IPS-18a (cell line): ENCODE measurements around the gene ANKRD28.
"Not testable (repeated sequence)": the region's sequence is repeated elsewhere in the genome, so short reads cannot be mapped to it uniquely, and the experiment has no call there.

Experiments
- H3K27ac ChIP-seq: one replicate; pipeline ENCODE4 v1.5.1; 2013; ENCODE audit warnings: low read length
- H3K27me3 ChIP-seq: one replicate; pipeline ENCODE4 v1.6.1; 2013; ENCODE audit warnings: mild to moderate bottlenecking, low read length; ENCODE audit not compliant: control insufficient read depth, insufficient read depth
- H3K36me3 ChIP-seq: one replicate; pipeline ENCODE4 v1.6.1; 2013; ENCODE audit warnings: low read depth, low read length; ENCODE audit not compliant: control insufficient read depth
- H3K4me1 ChIP-seq: one replicate; pipeline ENCODE4 v1.6.1; 2013; ENCODE audit warnings: low read depth, low read length; ENCODE audit not compliant: control insufficient read depth
- H3K4me3 ChIP-seq: one replicate; pipeline ENCODE4 v1.5.1; 2013; ENCODE audit warnings: low read length
- H3K9ac ChIP-seq: one replicate; pipeline ENCODE4 v1.6.1; 2013; ENCODE audit warnings: mild to moderate bottlenecking, low read length, moderate library complexity
- H3K9me3 ChIP-seq: one replicate; pipeline ENCODE4 v1.6.1; 2013; ENCODE audit warnings: low read depth, low read length; ENCODE audit not compliant: control insufficient read depth

The ANKRD28 gene

DNA sequence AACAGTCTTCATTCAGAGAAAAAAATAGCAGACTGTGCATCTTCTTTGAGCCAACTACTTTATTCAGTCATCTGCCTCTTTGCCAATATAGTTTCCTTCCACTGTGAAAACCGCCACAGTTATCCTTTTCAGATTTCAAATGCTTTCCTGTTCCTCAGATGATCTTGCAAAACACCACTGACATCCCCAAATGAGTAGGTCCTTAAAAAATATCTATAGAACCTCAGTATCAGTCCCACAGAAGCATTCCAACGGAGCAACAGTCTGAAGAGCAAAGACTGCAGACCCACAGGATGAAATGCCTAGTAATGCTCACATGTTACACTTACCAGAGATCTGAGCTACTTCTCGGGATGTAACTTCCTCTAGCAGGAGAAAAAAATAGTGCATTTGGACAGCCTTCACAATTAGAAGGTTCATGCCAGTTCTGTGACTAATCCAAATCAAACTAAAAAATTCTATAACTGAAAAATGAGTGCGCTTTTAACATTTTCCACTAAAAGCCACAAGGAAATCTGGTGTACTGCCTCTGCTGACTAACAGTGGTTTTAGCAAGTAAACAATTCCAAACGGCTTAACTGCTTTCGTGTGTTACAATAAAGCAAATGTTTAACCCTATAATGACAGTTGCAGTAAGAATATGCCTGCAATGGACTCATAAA is at the start of gene ANKRD28:
ANKRD28 (minus strand) TSS at position 338 of the 662 bp plus-strand sequence. CDS start 1,458 bp downstream, outside the sequence.
- Histone ChIP-seq H3K4me1 (peaks cover 31% of the 10 kb centered on the region), H3K27me3 (no peaks in the 10 kb centered on the region), H3K4me3 (peak within 1 kb of the TSS; percentile 44), H3K9ac (peak within 1 kb of the TSS; percentile 51), H3K36me3 (peaks cover 4% of the 10 kb centered on the region), H3K27ac (peak within 1 kb of the TSS; percentile 52), H3K9me3 (no peaks in the 10 kb centered on the region)

DNA sequence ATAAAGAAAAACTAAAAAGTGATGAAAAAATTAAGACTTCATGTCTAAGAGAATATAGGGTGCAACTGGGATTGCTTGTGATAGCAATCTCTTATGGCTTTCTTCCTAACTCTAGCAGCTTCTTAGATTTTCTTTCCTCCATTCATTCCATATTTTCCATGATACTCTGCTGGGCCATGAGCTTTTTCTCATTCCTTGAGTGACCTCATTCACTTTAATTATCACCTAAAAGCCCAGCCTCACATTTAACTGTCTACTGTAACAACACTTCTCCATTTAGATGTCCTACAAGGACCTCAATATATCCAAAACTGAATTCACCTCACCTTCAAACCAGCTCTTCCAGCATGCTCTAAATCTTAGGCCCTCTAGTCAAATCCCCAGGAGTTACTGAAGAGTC is 49.5 kb upstream of the ANKRD28 start:
- Histone ChIP-seq H3K36me3 (no peaks in the 10 kb centered on the region), H3K27me3 (no peaks in the 10 kb centered on the region), H3K4me1 (no peaks in the 10 kb centered on the region), H3K9ac (no peak overlapping the region), H3K27ac (no peak overlapping the region), H3K9me3 (no peaks in the 10 kb centered on the region), H3K4me3 (no peak overlapping the region)

DNA sequence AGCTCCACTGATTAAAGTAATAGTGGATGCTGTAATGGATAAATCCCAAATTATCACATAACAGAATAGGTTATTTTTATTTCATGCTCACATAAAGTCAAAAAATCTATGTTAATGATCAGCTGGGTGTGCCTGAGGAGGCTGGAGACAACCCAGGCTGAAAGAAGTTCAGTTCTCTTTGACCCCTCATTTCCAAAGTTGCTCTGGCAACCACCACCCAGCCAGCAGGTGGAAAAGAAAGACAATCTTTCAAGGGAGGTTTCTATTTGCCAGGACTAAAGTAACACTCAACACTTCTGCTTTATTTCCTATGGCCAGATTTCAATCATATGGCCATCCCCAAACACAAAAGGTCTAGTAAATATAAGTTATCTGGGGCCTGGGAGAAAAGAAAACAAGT is 48.8 kb upstream of the ANKRD28 start:
- no peaks in the 10 kb centered on the region for H3K9me3 ChIP-seq
- H3K9ac ChIP-seq = no peak overlapping the region
- H3K4me1 ChIP-seq = no peaks in the 10 kb centered on the region
- H3K27me3 ChIP-seq = no peaks in the 10 kb centered on the region
- no peak overlapping the region for H3K27ac ChIP-seq
- H3K36me3 ChIP-seq = no peaks in the 10 kb centered on the region
- H3K4me3 ChIP-seq = no peak overlapping the region

DNA sequence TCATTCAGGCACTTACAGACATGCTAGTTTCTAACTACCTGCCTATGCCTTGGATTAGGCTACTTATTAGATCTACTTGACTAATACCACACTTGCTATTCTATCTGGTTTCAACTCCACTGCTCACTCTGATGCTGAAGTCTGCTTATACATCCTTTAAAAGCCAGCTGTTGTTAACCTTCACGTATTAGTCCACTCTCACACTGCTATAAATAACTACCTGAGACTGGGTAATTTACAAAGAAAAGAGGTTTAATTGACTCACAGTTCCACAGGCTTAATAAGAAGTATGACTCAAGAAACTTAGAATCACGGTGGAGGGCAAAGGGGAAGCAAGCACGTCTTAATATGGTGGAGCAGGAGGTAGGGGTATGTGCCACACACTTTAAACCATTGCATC is 47.7 kb upstream of the ANKRD28 start:
- H3K27me3 ChIP-seq = no peaks in the 10 kb centered on the region
- no peak overlapping the region for H3K4me3 ChIP-seq
- no peaks in the 10 kb centered on the region for H3K36me3 ChIP-seq

DNA sequence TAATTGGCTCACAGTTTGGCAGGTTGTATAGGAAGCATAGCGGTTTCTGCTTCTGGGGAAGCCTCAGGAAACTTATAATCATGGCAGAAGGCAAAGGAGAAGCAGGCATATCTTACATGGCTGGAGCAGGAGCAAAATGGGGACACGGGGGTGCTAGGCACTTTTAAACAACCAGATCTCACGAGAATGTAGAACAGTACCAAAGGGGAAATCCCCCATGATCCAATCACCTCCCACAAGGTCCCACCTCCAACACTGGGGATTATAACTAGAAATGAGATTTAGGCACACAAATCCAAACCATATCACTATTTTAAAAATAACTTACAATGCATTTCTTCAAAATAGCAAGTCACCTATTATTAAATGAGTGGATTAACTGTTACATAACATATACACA is 47.1 kb upstream of the ANKRD28 start:
- no peak overlapping the region for H3K27ac ChIP-seq
- no peaks in the 10 kb centered on the region for H3K27me3 ChIP-seq
- H3K9me3 ChIP-seq = no peaks in the 10 kb centered on the region
- H3K36me3 ChIP-seq = no peaks in the 10 kb centered on the region
- no peak overlapping the region for H3K9ac ChIP-seq
- no peak overlapping the region for H3K4me3 ChIP-seq
- H3K4me1 ChIP-seq = no peaks in the 10 kb centered on the region

More for the DNA sequence above, 47.7 kb upstream of the ANKRD28 start:
- Histone ChIP-seq H3K4me1 (no peaks in the 10 kb centered on the region), H3K27ac (no peak overlapping the region), H3K9me3 (no peaks in the 10 kb centered on the region), H3K9ac (no peak overlapping the region)

DNA sequence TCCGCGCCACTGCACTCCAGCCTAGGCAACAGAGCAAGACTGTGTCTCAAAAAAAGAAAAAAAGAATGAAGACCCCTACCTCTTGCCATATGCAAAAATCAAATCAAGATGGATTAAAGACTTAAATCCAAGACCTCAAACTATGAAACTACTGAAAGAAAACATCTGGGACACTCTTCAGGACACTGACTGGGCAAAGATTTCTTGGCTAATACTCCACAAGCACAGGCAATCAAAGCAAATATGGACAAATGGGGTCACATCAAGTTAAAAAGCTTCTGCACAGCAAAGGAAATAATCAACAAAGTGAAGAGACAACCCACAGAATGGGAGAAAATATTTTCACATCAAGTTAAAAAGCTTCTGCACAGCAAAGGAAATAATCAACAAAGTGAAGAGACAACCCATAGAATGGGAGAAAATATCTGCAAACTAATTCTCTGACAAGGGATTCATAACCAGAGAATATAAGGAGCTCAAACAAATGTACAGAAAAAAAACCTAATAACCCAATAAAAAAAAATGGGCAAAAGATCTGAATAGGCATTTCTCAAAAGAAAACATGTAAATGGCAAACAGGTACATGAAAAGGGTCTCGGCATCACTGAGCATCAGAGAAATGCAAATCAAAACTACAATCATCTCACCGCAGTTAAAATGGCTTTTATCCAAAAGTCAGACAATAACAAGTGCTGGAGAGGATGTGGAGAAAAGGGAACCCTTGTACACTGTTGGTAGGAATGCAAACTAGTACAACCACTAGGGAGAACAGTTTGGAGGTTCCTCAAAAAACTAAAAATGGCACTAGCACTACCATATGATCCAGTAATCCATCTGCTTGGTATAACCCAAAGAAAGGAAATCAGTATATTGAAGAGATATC is 43.6 kb upstream of the ANKRD28 start:
- H3K27ac ChIP-seq, H3K27me3 ChIP-seq, H3K9me3 ChIP-seq, H3K9ac ChIP-seq, H3K4me1 ChIP-seq, H3K36me3 ChIP-seq, H3K4me3 ChIP-seq: not testable (repeated sequence)

DNA sequence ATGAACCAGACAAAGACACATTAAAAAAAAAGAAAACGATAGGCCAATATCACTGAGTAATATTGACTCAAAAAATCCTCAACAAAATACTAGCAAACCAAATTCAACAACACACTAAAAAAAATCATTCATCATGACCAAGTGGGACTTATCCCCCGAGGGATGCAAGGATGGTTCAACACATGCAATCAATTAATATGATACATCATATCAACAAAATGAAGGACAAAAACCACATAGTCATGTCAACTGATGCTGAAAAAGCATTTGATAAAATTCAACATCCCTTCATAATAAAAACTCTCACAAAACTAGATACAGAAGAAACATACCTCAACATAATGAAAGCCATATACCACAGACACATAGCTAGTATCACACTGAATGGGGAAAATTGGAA is 41.8 kb upstream of the ANKRD28 start:
- no peaks in the 10 kb centered on the region for H3K4me1 ChIP-seq
- no peaks in the 10 kb centered on the region for H3K27me3 ChIP-seq
- no peaks in the 10 kb centered on the region for H3K36me3 ChIP-seq
- H3K9ac ChIP-seq = no peak overlapping the region
- H3K27ac ChIP-seq = no peak overlapping the region
- H3K4me3 ChIP-seq = no peak overlapping the region
- H3K9me3 ChIP-seq = no peaks in the 10 kb centered on the region

DNA sequence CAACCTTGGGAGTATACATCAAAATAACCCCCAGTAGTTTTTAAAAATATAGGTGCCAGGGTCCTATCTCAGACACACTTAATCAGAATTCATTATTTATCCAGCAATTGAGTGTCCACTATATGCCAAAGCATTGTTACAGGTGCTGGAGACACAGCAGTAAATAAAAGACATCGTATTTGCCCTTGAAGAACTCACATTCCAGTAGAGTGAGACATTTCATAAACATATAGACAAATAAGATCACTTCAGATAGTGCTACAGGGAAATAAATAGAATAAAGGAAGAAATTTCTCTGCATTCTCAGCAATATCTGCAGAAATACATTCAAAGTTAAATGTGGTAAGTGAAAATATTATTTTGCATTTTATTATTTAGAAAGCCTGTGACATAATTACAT is 34.1 kb upstream of the ANKRD28 start:
- Histone ChIP-seq H3K36me3 (no peaks in the 10 kb centered on the region), H3K4me1 (no peaks in the 10 kb centered on the region), H3K27ac (no peak overlapping the region), H3K9me3 (no peaks in the 10 kb centered on the region), H3K27me3 (no peaks in the 10 kb centered on the region), H3K4me3 (no peak overlapping the region), H3K9ac (no peak overlapping the region)

DNA sequence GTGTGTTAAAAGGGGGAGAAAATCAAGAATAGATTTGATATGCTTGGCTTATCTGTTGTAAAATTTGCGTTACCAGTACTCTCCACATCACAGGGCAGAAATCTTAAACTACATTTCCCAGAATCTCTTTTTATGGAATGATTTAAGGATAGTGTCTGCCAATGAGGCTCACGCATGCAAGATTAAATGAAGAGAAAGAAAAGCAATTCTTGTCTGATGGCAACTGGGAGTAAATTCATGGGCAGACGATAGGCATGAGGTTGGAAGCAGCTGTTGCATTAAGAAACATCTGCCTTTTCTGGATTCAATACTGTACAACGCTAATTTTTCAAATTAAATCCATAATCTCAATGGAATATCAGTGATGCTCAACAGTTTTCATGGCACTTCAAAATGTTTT is 27.2 kb upstream of the ANKRD28 start:
- no peak overlapping the region for H3K9ac ChIP-seq
- peaks cover 3% of the 10 kb centered on the region for H3K4me1 ChIP-seq
- no peaks in the 10 kb centered on the region for H3K36me3 ChIP-seq
- no peaks in the 10 kb centered on the region for H3K9me3 ChIP-seq
- H3K27ac ChIP-seq = no peak overlapping the region
- H3K4me3 ChIP-seq = no peak overlapping the region
- H3K27me3 ChIP-seq = no peaks in the 10 kb centered on the region

DNA sequence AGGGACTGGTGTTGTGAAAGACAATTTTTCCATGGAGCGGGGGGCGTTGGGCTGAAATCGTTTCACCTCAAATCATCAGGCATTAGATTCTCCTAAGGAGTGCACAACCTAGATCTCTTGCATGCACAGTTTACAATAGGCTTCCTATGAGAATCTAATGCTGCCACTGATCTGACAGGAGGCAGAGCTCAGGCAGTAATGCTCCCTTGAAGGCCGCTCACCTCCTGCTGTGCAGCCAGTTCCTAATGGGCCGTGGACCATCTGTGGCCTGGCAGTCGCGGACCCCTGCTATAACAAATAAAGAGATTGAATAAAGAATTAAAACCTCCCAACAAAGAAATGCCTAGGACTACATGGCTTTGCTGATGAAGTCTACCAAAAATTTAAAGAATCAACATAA is 25.3 kb upstream of the ANKRD28 start:
- H3K4me1 ChIP-seq = peaks cover 3% of the 10 kb centered on the region
- no peaks in the 10 kb centered on the region for H3K9me3 ChIP-seq
- no peak overlapping the region for H3K4me3 ChIP-seq

DNA sequence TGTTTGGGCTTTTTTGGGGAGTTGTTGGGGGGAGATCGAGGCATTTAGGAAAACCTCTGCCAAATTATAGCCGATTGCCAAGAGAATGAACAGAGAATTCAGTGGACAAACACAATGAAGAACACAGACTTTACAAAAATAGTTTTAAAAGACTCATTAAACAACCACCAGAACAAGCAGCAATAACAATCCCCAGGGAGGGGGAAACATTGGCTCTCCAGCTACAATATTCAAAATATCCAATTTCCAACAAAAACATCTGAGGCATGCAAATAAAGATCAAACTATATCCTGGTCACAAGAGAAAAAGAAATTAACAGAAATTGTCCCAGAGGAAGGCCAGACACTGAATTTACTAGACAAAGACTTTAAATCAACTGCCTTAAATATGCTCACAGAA is 24.5 kb upstream of the ANKRD28 start:
- H3K4me3 ChIP-seq = no peak overlapping the region
- H3K9me3 ChIP-seq = no peaks in the 10 kb centered on the region
- no peak overlapping the region for H3K9ac ChIP-seq
- peaks cover 3% of the 10 kb centered on the region for H3K4me1 ChIP-seq
- H3K27me3 ChIP-seq = no peaks in the 10 kb centered on the region
- no peaks in the 10 kb centered on the region for H3K36me3 ChIP-seq
- no peak overlapping the region for H3K27ac ChIP-seq

More for the DNA sequence above, 25.3 kb upstream of the ANKRD28 start:
- Histone ChIP-seq H3K27me3 (no peaks in the 10 kb centered on the region), H3K36me3 (no peaks in the 10 kb centered on the region), H3K9ac (no peak overlapping the region), H3K27ac (no peak overlapping the region)

DNA sequence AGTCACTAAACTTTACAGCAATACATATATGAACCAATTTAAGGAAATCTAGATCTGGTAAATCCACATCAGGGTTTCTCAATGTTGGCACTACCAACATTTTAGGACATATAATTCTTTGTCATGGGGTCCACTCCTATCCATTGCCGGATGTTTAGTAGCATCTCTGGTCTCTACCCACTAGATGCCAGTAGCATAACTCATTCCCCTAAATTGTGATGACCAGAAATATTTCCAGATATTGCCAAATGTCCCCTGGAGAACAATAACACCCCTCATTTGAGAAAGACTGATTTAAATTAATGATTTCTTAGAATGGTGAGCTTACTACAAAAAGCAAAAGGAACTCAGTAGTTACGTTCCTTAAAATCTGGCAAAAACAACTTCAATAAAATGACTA is 23.1 kb upstream of the ANKRD28 start:
- Histone ChIP-seq H3K27ac (no peak overlapping the region), H3K4me3 (no peak overlapping the region), H3K4me1 (peaks cover 3% of the 10 kb centered on the region), H3K27me3 (no peaks in the 10 kb centered on the region), H3K9ac (no peak overlapping the region), H3K36me3 (no peaks in the 10 kb centered on the region), H3K9me3 (no peaks in the 10 kb centered on the region)
